KMS-11 (cell line): Measurements from ENCODE around the gene VTCN1.

Source experiments
- H2AFZ ChIP-seq: fragments of 200-600 bp; sonication (generic); 2 replicates; pipeline ENCODE4 v1.6.1; 2016; ENCODE audit warnings: antibody characterized with exemption, mixed run types, low read depth
- H3K27ac ChIP-seq: fragments of 200-600 bp; sonication (generic); 2 replicates; pipeline ENCODE4 v1.6.1; 2016; ENCODE audit warnings: mild to moderate bottlenecking, mixed run types
- H3K27me3 ChIP-seq: fragments of 200-600 bp; sonication (generic); 2 replicates; pipeline ENCODE4 v1.6.1; 2017; ENCODE audit warnings: mild to moderate bottlenecking, low read depth, mixed run types, moderate library complexity; ENCODE audit not compliant: insufficient read depth
- H3K36me3 ChIP-seq: fragments of 200-600 bp; sonication (generic); 2 replicates; pipeline ENCODE4 v1.6.1; 2017; ENCODE audit warnings: mild to moderate bottlenecking, mixed run types; ENCODE audit not compliant: insufficient read depth
- H3K4me1 ChIP-seq: fragments of 200-600 bp; sonication (generic); 2 replicates; pipeline ENCODE4 v1.6.1; 2016; ENCODE audit warnings: mild to moderate bottlenecking, low read depth, mixed run types; ENCODE audit not compliant: poor library complexity, severe bottlenecking
- H3K4me2 ChIP-seq: fragments of 200-600 bp; sonication (generic); 2 replicates; pipeline ENCODE4 v1.7.0; 2016; ENCODE audit warnings: mild to moderate bottlenecking, mixed run types
- H3K4me3 ChIP-seq: fragments of 200-600 bp; sonication (generic); IDR thresholded peaks from 2 replicates; pipeline ENCODE4 v1.6.1; 2017; ENCODE audit warnings: low read depth, low read length, mixed read lengths; ENCODE audit not compliant: insufficient read depth
- H3K79me2 ChIP-seq: fragments of 200-600 bp; sonication (generic); 2 replicates; pipeline ENCODE4 v1.6.1; 2016; ENCODE audit warnings: low read depth, mixed run types; ENCODE audit not compliant: insufficient read depth
- H3K9ac ChIP-seq: fragments of 200-600 bp; sonication (generic); 2 replicates; pipeline ENCODE4 v1.6.1; 2016; ENCODE audit warnings: mild to moderate bottlenecking, mixed run types
- H4K20me1 ChIP-seq: fragments of 200-600 bp; sonication (generic); 2 replicates; pipeline ENCODE4 v1.6.1; 2016; ENCODE audit warnings: mild to moderate bottlenecking, mixed run types; ENCODE audit not compliant: insufficient read depth
- CTCF ChIP-seq: fragments of 200-600 bp; sonication (generic); conservative IDR thresholded peaks from 2 replicates; pipeline ENCODE4 v1.6.1; 2017; ENCODE audit warnings: low read depth, mild to moderate bottlenecking, antibody characterized with exemption, low read length, moderate library complexity, mixed read lengths

Gene VTCN1

DNA sequence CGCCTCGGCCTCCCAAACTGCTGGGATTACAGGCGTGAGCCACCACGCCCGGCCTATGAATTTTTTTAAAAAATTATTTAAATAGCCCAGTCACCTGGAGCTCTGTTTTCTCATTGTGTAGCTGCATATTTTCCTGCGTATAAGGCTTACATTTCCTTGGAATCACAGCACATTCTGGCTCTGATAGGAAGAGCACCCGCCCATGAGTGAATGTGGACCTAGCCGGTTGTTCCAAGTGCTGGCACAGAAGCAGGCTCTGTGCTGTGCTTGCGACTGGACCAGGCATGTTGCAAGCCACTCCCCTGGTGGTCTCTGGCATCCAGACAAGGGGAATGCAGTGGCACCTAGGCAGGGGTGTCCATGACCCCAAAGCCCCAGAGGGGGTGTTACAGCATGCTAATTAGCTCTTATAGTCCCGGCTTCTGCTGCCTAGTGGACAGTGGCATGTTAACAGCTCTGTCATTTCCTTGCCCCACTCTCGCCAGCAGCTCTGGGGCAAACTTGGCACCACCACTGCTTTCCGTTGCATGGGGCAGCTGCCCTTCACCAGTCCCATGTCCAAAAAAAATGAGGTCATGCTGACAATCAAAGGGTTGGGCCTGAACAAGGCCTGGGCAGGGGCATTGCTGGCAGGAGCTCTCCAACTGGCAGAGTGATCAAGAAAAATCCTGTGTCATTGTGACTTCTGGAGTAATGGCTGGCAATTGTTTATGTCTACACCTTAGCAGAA, 5.2 kb upstream of the VTCN1 start:
- Histone ChIP-seq H3K27me3 (no peaks in the 10 kb centered on the region), H4K20me1 (no peaks in the 10 kb centered on the region), H3K4me2 (no peak overlapping the region), H3K9ac (no peak overlapping the region), H3K4me3 (no peak overlapping the region), H3K79me2 (no peaks in the 10 kb centered on the region), H2AFZ (no peak overlapping the region), H3K27ac (no peak overlapping the region), H3K4me1 (no peaks in the 10 kb centered on the region), H3K36me3 (no peaks in the 10 kb centered on the region)
- no peak for TF ChIP-seq CTCF

GRCh38 chr1:117215019-117215418, 4.3 kb upstream of the VTCN1 start:
- no peaks in the 10 kb centered on the region for H3K79me2 ChIP-seq
- no peak overlapping the region for H3K9ac ChIP-seq
- H3K4me1 ChIP-seq, result no peaks in the 10 kb centered on the region
- no peaks in the 10 kb centered on the region for H3K27me3 ChIP-seq
- H3K36me3 ChIP-seq, result no peaks in the 10 kb centered on the region
- no peaks in the 10 kb centered on the region for H4K20me1 ChIP-seq
- H3K4me2 ChIP-seq, result no peak overlapping the region
- no peak overlapping the region for H3K4me3 ChIP-seq
- no peak overlapping the region for H2AFZ ChIP-seq
- no peak overlapping the region for H3K27ac ChIP-seq
- TF ChIP-seq CTCF, result no peak

DNA sequence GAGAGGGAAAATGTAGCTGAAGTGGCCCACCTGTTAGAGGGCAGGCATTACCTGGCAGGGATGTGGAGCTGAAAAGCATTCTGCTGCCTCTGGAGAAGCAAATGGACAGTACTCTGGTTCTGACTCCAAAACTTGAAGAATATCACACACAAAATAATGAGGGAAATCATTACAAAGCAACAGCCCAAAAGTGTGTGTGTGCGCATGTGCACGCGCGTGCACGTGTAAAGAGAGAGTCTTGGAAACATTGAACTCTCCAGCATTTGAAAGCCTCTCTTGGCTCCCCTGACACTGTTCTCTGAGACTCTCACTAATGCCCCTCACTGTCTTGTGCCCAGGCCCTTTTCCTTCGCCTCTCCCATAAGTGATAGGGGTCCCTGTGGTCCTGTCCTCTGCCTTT, 2.3 kb upstream of the VTCN1 start:
- H3K27ac ChIP-seq, result no peak overlapping the region

GRCh38 chr1:117210386-117210785, 341 bp downstream of the VTCN1 start:
- H3K36me3 ChIP-seq, result no peaks in the 10 kb centered on the region
- no peak overlapping the region for H3K9ac ChIP-seq
- no peak overlapping the region for H3K27ac ChIP-seq
- no peak overlapping the region for H2AFZ ChIP-seq
- no peaks in the 10 kb centered on the region for H4K20me1 ChIP-seq
- H3K4me2 ChIP-seq, result no peak overlapping the region
- no peaks in the 10 kb centered on the region for H3K27me3 ChIP-seq
- no peak overlapping the region for H3K4me3 ChIP-seq
- TF ChIP-seq CTCF, result no peak
- H3K4me1 ChIP-seq, result no peaks in the 10 kb centered on the region
- H3K79me2 ChIP-seq, result no peaks in the 10 kb centered on the region

More for the DNA sequence above, 2.3 kb upstream of the VTCN1 start:
- Histone ChIP-seq H2AFZ (no peak overlapping the region), H3K4me1 (no peaks in the 10 kb centered on the region), H3K9ac (no peak overlapping the region), H3K4me2 (no peak overlapping the region), H3K36me3 (no peaks in the 10 kb centered on the region), H3K27me3 (no peaks in the 10 kb centered on the region), H3K4me3 (no peak overlapping the region), H3K79me2 (no peaks in the 10 kb centered on the region), H4K20me1 (no peaks in the 10 kb centered on the region)
- TF ChIP-seq CTCF, result no peak
